ENCODE data around the gene ACADVL. TPM values are rescaled to one million over a fixed set of nuclear protein-coding genes. Genes with fewer than 3 reads are reported as not detected.

ACADVL gene
- polyA plus RNA-seq, 3 donors, result 152 to 1,231 (median 154) TPM

DNA sequence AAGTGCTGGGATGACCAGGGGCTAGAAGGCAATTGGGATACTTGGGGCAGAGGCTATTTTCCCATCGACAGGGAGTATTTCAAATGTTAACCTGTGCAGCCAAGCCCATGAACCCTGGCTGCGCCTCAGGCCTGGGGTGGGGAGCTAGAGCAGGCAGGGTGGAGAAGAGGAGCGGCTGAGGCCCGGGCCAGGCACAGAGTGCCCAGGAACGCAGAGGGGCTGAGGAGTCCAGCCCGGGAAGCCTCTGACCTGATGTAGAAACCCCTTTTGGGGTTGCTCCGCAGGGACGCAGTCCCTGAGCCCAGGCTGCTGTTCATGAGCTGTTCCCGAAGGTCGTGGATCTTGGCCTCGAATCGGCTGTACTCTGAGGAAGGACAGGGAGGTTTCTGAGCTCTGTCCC is 23.8 kb upstream of the ACADVL start:
- no peaks in the 10 kb centered on the region for H3K9me3 Mint-ChIP-seq
- no peak overlapping the region for H3K4me2 ChIP-seq (replicated peaks; ENCODE audit: extremely low read depth, low read length, poor library complexity, severe bottlenecking)
- no peak overlapping the region for H3K4me3 Mint-ChIP-seq
- no peaks in the 10 kb centered on the region for H3K79me2 ChIP-seq (ENCODE audit: insufficient read depth, low read length)
- no peak overlapping the region for H3K9ac ChIP-seq (ENCODE audit: insufficient read depth, low read length, poor library complexity, severe bottlenecking)
- intact Hi-C loops (cut with micrococcal nuclease), result no loop called here
- WGBS (ENCODE audit: insufficient coverage), result 95% methylated on average over 5 of the region's 12 CpGs
- no peak overlapping the region for H3K27ac ChIP-seq (ENCODE audit: low read depth in 1 of 2, low read length in 2 of 2)
- TF ChIP-seq, protein P1, sequence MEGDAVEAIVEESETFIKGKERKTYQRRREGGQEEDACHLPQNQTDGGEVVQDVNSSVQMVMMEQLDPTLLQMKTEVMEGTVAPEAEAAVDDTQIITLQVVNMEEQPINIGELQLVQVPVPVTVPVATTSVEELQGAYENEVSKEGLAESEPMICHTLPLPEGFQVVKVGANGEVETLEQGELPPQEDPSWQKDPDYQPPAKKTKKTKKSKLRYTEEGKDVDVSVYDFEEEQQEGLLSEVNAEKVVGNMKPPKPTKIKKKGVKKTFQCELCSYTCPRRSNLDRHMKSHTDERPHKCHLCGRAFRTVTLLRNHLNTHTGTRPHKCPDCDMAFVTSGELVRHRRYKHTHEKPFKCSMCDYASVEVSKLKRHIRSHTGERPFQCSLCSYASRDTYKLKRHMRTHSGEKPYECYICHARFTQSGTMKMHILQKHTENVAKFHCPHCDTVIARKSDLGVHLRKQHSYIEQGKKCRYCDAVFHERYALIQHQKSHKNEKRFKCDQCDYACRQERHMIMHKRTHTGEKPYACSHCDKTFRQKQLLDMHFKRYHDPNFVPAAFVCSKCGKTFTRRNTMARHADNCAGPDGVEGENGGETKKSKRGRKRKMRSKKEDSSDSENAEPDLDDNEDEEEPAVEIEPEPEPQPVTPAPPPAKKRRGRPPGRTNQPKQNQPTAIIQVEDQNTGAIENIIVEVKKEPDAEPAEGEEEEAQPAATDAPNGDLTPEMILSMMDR (IDR thresholded peaks at IDR 0.05), result no peak
- peaks cover 5% of the 10 kb centered on the region for H4K20me1 ChIP-seq (ENCODE audit: insufficient read depth, low read length)
- no peaks in the 10 kb centered on the region for H3K27me3 ChIP-seq (ENCODE audit: control insufficient read depth in 2 of 2, insufficient read depth in 2 of 2, low read length in 2 of 2)
- no peaks in the 10 kb centered on the region for H3K4me1 ChIP-seq (ENCODE audit: control insufficient read depth in 1 of 2, insufficient read depth in 2 of 2, low read length in 2 of 2)
- no peak for DNase-seq
- no peak overlapping the region for H2AFZ ChIP-seq (ENCODE audit: insufficient read depth, low read depth, low read length, poor library complexity, severe bottlenecking)
- no peak overlapping the region for H3K4me3 ChIP-seq (replicated peaks in 1 of 3; ENCODE audit: low read depth in 2 of 3, low read length in 3 of 3)
- H3K36me3 Mint-ChIP-seq, result peaks cover 59 to 91% of the 10 kb centered on the region in 2 donors
- H3K27me3 Mint-ChIP-seq (ENCODE audit: low read depth in 3 of 3), result no peaks in the 10 kb centered on the region
- H3K27ac Mint-ChIP-seq, result no peak overlapping the region
- H3K4me1 Mint-ChIP-seq, result no peaks in the 10 kb centered on the region
- no peaks in the 10 kb centered on the region for H3K9me3 ChIP-seq (replicated peaks in 1 of 2; ENCODE audit: control insufficient read depth in 1 of 2, insufficient read depth in 1 of 2, low read length in 2 of 2)
- peaks cover 55 to 73% of the 10 kb centered on the region in 2 donors for H3K36me3 ChIP-seq (replicated peaks in 1 of 2; ENCODE audit: control insufficient read depth in 1 of 2, insufficient read depth in 2 of 2, low read length in 2 of 2)

DNA sequence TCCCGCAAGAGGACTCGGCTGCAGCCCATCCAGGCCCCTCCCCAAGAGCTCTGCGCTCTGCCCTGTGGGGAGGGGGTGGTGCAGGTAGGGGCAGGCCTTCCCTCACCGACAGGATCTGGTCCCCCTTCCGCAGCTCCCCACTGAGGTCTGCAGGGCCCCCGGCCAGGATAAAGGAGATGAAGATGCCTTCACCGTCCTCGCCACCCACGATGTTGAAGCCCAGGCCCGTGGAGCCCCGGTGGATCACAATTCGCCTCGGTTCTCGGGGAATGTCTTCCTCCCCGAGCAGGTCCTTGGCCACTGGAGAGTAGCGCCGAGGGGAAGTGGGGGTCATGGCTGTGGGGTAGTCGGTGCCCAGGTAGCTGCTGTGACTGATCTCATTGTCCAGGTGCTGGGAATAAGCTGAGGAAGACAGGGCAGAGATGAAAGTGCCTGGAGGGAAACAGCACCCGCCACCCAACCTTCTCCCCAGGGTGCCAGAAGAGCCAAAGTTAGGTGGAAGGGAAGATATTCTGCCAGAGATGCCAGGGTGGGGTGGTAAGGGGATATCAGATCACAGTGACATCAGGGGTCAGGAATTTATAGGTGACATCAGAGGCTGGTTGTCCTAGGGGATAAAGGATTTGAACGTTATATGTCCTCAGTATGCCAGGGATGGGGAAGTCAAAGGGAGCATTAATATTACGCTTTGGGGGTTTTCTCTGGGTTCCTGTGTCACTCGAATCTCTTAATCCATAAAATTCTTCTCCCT is 22.9 kb upstream of the ACADVL start:
- no peaks in the 10 kb centered on the region for H3K4me1 Mint-ChIP-seq
- no peak overlapping the region for H3K4me2 ChIP-seq (replicated peaks; ENCODE audit: extremely low read depth, low read length, poor library complexity, severe bottlenecking)
- no peak overlapping the region for H3K27ac Mint-ChIP-seq
- H3K27ac ChIP-seq (ENCODE audit: low read depth in 1 of 2, low read length in 2 of 2), result no peak overlapping the region
- intact Hi-C loops (cut with micrococcal nuclease), result no loop called here
- no peaks in the 10 kb centered on the region for H4K20me1 ChIP-seq (ENCODE audit: insufficient read depth, low read length)
- H3K4me3 ChIP-seq (replicated peaks in 1 of 3; ENCODE audit: low read depth in 2 of 3, low read length in 3 of 3), result no peak overlapping the region
- no peaks in the 10 kb centered on the region for H3K27me3 ChIP-seq (ENCODE audit: control insufficient read depth in 2 of 2, insufficient read depth in 2 of 2, low read length in 2 of 2)
- H3K36me3 ChIP-seq (replicated peaks in 1 of 2; ENCODE audit: control insufficient read depth in 1 of 2, insufficient read depth in 2 of 2, low read length in 2 of 2), result peaks cover 57 to 71% of the 10 kb centered on the region in 2 donors
- no peak overlapping the region for H2AFZ ChIP-seq (ENCODE audit: insufficient read depth, low read depth, low read length, poor library complexity, severe bottlenecking)
- 97% methylated on average over 16 of the region's 22 CpGs for WGBS (ENCODE audit: insufficient coverage)
- H3K4me3 Mint-ChIP-seq, result no peak overlapping the region
- H3K36me3 Mint-ChIP-seq, result peaks cover 64 to 90% of the 10 kb centered on the region in 2 donors
- H3K9ac ChIP-seq (ENCODE audit: insufficient read depth, low read length, poor library complexity, severe bottlenecking), result no peak overlapping the region
- no peaks in the 10 kb centered on the region for H3K4me1 ChIP-seq (ENCODE audit: control insufficient read depth in 1 of 2, insufficient read depth in 2 of 2, low read length in 2 of 2)
- H3K27me3 Mint-ChIP-seq (ENCODE audit: low read depth in 3 of 3), result no peaks in the 10 kb centered on the region
- no peaks in the 10 kb centered on the region for H3K79me2 ChIP-seq (ENCODE audit: insufficient read depth, low read length)
- no peaks in the 10 kb centered on the region for H3K9me3 ChIP-seq (replicated peaks in 1 of 2; ENCODE audit: control insufficient read depth in 1 of 2, insufficient read depth in 1 of 2, low read length in 2 of 2)
- H3K9me3 Mint-ChIP-seq, result no peaks in the 10 kb centered on the region
- DNase-seq, result no peak
- TF ChIP-seq, protein P1 (IDR thresholded peaks at IDR 0.05), result no peak

All from CD14-positive monocyte (primary cell).